Thyroid gland (tissue), 4 donors: ENCODE data around the gene MAL. TPM values are rescaled to one million over a fixed set of nuclear protein-coding genes. Genes with fewer than 3 reads are reported as not detected.

ENCODE experiments used
- DNase-seq, 2 donors: peaks; one replicate each; pipeline ENCODE4 v3.0.0-alpha.2; 2019
- H3K27ac ChIP-seq, 3 donors: fragments of 200-600 bp; sonication (generic); 1 replicate in 2 of 3; 2 replicates in 1 of 3; pipeline ENCODE4 v1.5.1; 2016 to 2019; ENCODE audit warnings: mild to moderate bottlenecking in 1 of 3, moderate library complexity in 1 of 3
- H3K27me3 ChIP-seq: fragments of 200-600 bp; sonication (generic); one replicate; pipeline ENCODE4 v1.5.1; 2019
- H3K36me3 ChIP-seq, 2 donors: fragments of 200-600 bp; sonication (generic); one replicate each; pipeline ENCODE4 v1.5.1; 2016 to 2019
- H3K4me1 ChIP-seq, 2 donors: fragments of 200-600 bp; sonication (generic); one replicate each; pipeline ENCODE4 v1.5.1; 2017 to 2019
- H3K4me3 ChIP-seq, 3 donors: fragments of 200-600 bp; sonication (generic); replicated peaks in 1 of 3; 1 replicate in 2 of 3; 2 replicates in 1 of 3; pipeline ENCODE4 v1.5.1; 2016; ENCODE audit warnings: mild to moderate bottlenecking in 1 of 3
- H3K9me3 ChIP-seq: fragments of 200-600 bp; sonication (generic); one replicate; pipeline ENCODE4 v1.5.1; 2017
- CTCF ChIP-seq, 6 experiments: fragments of 200-600 bp in 3 of 6; fragments of 450-650 bp in 3 of 6; sonication (generic) in 3 of 6; IDR thresholded peaks; one replicate each; pipeline ENCODE4 v1.5.1; 2016 to 2019; ENCODE audit warnings: antibody characterized with exemption in 6 of 6, mild to moderate bottlenecking in 2 of 6, inconsistent platforms in 1 of 6, moderate library complexity in 1 of 6
- POLR2A ChIP-seq, 2 donors: fragments of 450-650 bp; IDR thresholded peaks; one replicate each; pipeline ENCODE4 v1.6.1; 2017; ENCODE audit warnings: antibody characterized with exemption in 2 of 2, mild to moderate bottlenecking in 2 of 2, moderate library complexity in 1 of 2
- WGBS, 2 donors: methylation state at CpG; one replicate each; pipeline ENCODE4 v1.1.5; 2017; 5-methylcytosine and 5-hydroxymethylcytosine counted together
- intact Hi-C: fragments of 100-400 bp; cut with DNase I; formaldehyde crosslinking; loops from one replicate; pipeline ENCODE4 v1.15.1; 2023
- total RNA-seq, 4 donors: library from RNA; depleted of rRNA; stranded (reverse); fragments of >200 nt; gene quantifications; one replicate each; pipeline ENCODE4 v1.2.3, GENCODE V29; 2016

MAL gene
- total RNA-seq, 4 donors from 2014 or later, result 5.6 to 19.3 (median 13.3) TPM

- 16 to 55% methylated on average over 2 of the region's 2 CpGs for WGBS, 2 donors
- H3K9me3 ChIP-seq, result no peaks in the 10 kb centered on the region
- DNase-seq, result peak; percentile 67 to 77
These were observed 23.8 kb upstream of the MAL start for GRCh38 chr2:95001701-95002100.

GRCh38 chr2:95002498-95002897 is 23.0 kb upstream of the MAL start:
- TF ChIP-seq POLR2A (IDR thresholded peaks at IDR 0.05), result no peak
- no peak for TF ChIP-seq CTCF (IDR thresholded peaks at IDR 0.05)
- peaks cover 0 to 4% of the 10 kb centered on the region in 2 donors for H3K4me1 ChIP-seq
- 88 to 90% methylated on average over 5 of the region's 5 CpGs for WGBS, 2 donors
- intact Hi-C loops, result no loop called here
- no peak for DNase-seq
- H3K27me3 ChIP-seq, result no peaks in the 10 kb centered on the region
- no peaks in the 10 kb centered on the region for H3K9me3 ChIP-seq
- no peak overlapping the region for H3K27ac ChIP-seq
- H3K36me3 ChIP-seq, result no peaks in the 10 kb centered on the region
- no peak overlapping the region for H3K4me3 ChIP-seq

More at GRCh38 chr2:95001701-95002100, 23.8 kb upstream of the MAL start:
- Histone ChIP-seq H3K4me3 (no peak overlapping the region), H3K36me3 (no peaks in the 10 kb centered on the region), H3K27ac (peak overlapping the region in 1 of 3 donors; percentile 27), H3K27me3 (no peaks in the 10 kb centered on the region), H3K4me1 (peaks cover 0 to 4% of the 10 kb centered on the region in 2 donors)
- TF ChIP-seq POLR2A (IDR thresholded peaks at IDR 0.05) (no peak), CTCF (IDR thresholded peaks at IDR 0.05) (no peak)
- intact Hi-C loops, result no loop called here

- 84 to 88% methylated on average over 4 of the region's 5 CpGs for WGBS, 2 donors
- H3K4me1 ChIP-seq, result no peaks in the 10 kb centered on the region
- intact Hi-C loops, result no loop called here
These were observed 21.2 kb upstream of the MAL start for GRCh38 chr2:95004287-95004686.

GRCh38 chr2:95004711-95005110 is 20.8 kb upstream of the MAL start:
- Histone ChIP-seq H3K4me1 (no peaks in the 10 kb centered on the region), H3K27me3 (no peaks in the 10 kb centered on the region), H3K9me3 (no peaks in the 10 kb centered on the region), H3K27ac (no peak overlapping the region), H3K36me3 (no peaks in the 10 kb centered on the region), H3K4me3 (no peak overlapping the region)
- peak in 1 of 2 donors; percentile 24 for DNase-seq
- 38 to 48% methylated on average over 8 of the region's 8 CpGs for WGBS, 2 donors
- intact Hi-C loops, result no loop called here
- TF ChIP-seq POLR2A (IDR thresholded peaks at IDR 0.05) (no peak), CTCF (IDR thresholded peaks at IDR 0.05) (no peak)

More at GRCh38 chr2:95004287-95004686, 21.2 kb upstream of the MAL start:
- no peak for DNase-seq
- H3K9me3 ChIP-seq, result no peaks in the 10 kb centered on the region
- no peaks in the 10 kb centered on the region for H3K27me3 ChIP-seq
- H3K36me3 ChIP-seq, result no peaks in the 10 kb centered on the region
- no peak overlapping the region for H3K4me3 ChIP-seq
- TF ChIP-seq POLR2A (IDR thresholded peaks at IDR 0.05), result no peak
- TF ChIP-seq CTCF (IDR thresholded peaks at IDR 0.05), result no peak
- H3K27ac ChIP-seq, result no peak overlapping the region

- WGBS, 2 donors, result 75 to 91% methylated on average over 9 of the region's 9 CpGs
- H3K27me3 ChIP-seq, result no peaks in the 10 kb centered on the region
- H3K4me3 ChIP-seq, result no peak overlapping the region
- H3K4me1 ChIP-seq, result no peaks in the 10 kb centered on the region
- no peak for DNase-seq
- TF ChIP-seq CTCF (IDR thresholded peaks at IDR 0.05) (no peak), POLR2A (IDR thresholded peaks at IDR 0.05) (no peak)
- no peak overlapping the region for H3K27ac ChIP-seq
- intact Hi-C loops, result no loop called here
- H3K9me3 ChIP-seq, result no peaks in the 10 kb centered on the region
- no peaks in the 10 kb centered on the region for H3K36me3 ChIP-seq
These were observed 19.8 kb upstream of the MAL start for GRCh38 chr2:95005726-95006125.
